ENCODE results near the gene HRH3.

DNA sequence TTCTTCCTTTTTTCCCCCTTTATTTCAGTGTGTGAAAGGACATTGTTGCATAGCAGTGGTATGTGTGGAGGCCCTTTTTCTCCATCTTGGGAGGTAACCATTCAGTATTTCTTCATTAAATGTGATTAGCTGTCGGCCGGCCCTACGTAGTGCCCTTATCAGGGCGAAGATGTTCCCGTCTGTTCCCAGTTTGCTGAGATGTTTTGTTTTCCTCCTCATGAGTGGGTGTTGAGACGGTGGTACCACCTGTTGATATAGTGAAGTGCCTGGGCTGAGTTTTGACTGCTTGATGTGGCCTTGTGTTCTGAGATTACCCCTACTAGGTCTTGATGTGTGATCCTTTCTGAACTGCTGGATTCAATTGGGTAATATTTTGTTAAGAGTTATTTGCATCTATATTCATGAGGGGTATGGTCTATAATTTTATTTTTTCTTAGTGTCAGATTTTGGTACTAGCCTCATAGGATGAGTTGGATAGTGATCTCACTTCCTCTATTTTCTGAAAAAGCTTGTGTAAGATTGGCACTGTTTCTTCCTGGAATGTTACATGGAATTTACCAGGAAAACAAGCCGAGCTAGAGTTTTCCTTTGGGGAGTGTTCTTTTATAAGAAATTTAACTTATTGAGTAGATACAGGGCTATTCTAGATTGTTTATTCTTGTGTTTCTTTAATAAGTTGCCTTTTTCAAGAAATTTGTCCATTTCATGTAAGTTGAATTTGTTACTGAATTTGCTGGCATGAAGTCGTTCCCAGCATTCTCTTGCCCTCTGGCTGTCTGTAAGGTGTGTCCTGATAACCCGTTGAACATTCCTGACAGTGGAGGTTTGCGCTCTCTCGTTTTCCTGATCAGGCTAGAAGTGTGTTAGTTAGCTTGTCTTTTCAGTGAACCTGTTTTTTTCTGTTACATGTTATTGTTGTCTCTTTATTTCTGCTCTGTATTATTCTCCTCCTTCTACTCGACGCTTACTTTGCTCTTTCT, 32.9 kb downstream of the HRH3 start:
- TF ChIP-seq, protein P1, sequence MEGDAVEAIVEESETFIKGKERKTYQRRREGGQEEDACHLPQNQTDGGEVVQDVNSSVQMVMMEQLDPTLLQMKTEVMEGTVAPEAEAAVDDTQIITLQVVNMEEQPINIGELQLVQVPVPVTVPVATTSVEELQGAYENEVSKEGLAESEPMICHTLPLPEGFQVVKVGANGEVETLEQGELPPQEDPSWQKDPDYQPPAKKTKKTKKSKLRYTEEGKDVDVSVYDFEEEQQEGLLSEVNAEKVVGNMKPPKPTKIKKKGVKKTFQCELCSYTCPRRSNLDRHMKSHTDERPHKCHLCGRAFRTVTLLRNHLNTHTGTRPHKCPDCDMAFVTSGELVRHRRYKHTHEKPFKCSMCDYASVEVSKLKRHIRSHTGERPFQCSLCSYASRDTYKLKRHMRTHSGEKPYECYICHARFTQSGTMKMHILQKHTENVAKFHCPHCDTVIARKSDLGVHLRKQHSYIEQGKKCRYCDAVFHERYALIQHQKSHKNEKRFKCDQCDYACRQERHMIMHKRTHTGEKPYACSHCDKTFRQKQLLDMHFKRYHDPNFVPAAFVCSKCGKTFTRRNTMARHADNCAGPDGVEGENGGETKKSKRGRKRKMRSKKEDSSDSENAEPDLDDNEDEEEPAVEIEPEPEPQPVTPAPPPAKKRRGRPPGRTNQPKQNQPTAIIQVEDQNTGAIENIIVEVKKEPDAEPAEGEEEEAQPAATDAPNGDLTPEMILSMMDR (IDR thresholded peaks at IDR 0.05; ENCODE audit: insufficient read depth, low read depth, low read length) = no peak
- TF ChIP-seq EZH2 (IDR thresholded peaks at IDR 0.05; ENCODE audit: insufficient read depth, low read length) = no peak

All from astrocyte (in vitro differentiated cells and primary cell).